ENCODE measurements around the gene INSM1.

INSM1 gene

DNA sequence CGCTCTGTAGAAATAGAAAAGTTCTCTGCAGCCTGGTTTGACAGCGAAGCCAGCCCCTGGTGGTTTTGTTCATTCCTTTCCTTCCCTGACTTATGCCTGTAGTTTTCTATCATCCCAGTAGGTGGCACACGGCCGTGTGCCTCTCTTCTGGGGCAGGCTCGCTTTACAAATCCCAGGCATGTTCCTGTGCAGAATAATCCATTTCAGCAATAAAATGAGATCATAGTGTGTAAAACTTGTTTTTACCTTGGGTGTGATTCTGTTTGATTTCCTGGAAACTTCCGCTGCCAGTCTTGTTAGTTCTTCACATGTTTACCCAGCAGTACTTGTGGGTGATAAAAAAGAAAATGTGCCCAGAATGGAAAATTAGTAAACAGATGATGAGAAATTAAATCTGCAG lies 7.4 kb upstream of the INSM1 start:
- H3K36me3 ChIP-seq (ENCODE audit: control insufficient read depth in 1 of 2, insufficient read depth in 2 of 2, low read length in 2 of 2): no peaks in the 10 kb centered on the region
- H3K4me1 ChIP-seq (ENCODE audit: control insufficient read depth in 1 of 2, insufficient read depth in 2 of 2, low read length in 2 of 2): peaks cover 14% of the 10 kb centered on the region in 2 donors
- peaks cover 44 to 50% of the 10 kb centered on the region in 2 donors for H3K27me3 ChIP-seq (ENCODE audit: control insufficient read depth in 1 of 2, insufficient read depth in 2 of 2, low read length in 2 of 2)
- H3K9me3 ChIP-seq (ENCODE audit: control insufficient read depth in 1 of 2, low read length in 2 of 2): no peaks in the 10 kb centered on the region
- H3K27ac ChIP-seq (ENCODE audit: low read depth, low read length): no peak overlapping the region
- no peak overlapping the region for H3K4me3 ChIP-seq (ENCODE audit: low read depth in 1 of 2, low read length in 2 of 2)
- H3K9ac ChIP-seq (ENCODE audit: low read depth in 1 of 2, low read length in 2 of 2): no peak overlapping the region

- Histone ChIP-seq H3K27me3 (ENCODE audit: control insufficient read depth in 1 of 2, insufficient read depth in 2 of 2, low read length in 2 of 2) (peaks cover 55 to 60% of the 10 kb centered on the region in 2 donors), H3K4me3 (ENCODE audit: low read depth in 1 of 2, low read length in 2 of 2) (peak overlapping the region in 1 of 2 donors; percentile 10), H3K9ac (ENCODE audit: low read depth in 1 of 2, low read length in 2 of 2) (no peak overlapping the region), H3K4me1 (ENCODE audit: control insufficient read depth in 1 of 2, insufficient read depth in 2 of 2, low read length in 2 of 2) (peaks cover 14% of the 10 kb centered on the region in 2 donors), H3K9me3 (ENCODE audit: control insufficient read depth in 1 of 2, low read length in 2 of 2) (no peaks in the 10 kb centered on the region), H3K27ac (ENCODE audit: low read depth, low read length) (no peak overlapping the region), H3K36me3 (ENCODE audit: control insufficient read depth in 1 of 2, insufficient read depth in 2 of 2, low read length in 2 of 2) (no peaks in the 10 kb centered on the region)
Measured at GRCh38 chr20:20362774-20363433, 5.0 kb upstream of the INSM1 start.

- Histone ChIP-seq H3K9ac (ENCODE audit: low read depth in 1 of 2, low read length in 2 of 2) (no peak overlapping the region), H3K27ac (ENCODE audit: low read depth, low read length) (no peak overlapping the region)
Measured at GRCh38 chr20:20363434-20363798, 4.5 kb upstream of the INSM1 start.

GRCh38 chr20:20363799-20364592 lies 3.9 kb upstream of the INSM1 start:
- H3K27me3 ChIP-seq (ENCODE audit: control insufficient read depth in 1 of 2, insufficient read depth in 2 of 2, low read length in 2 of 2): peaks cover 55 to 60% of the 10 kb centered on the region in 2 donors
- H3K9ac ChIP-seq (ENCODE audit: low read depth in 1 of 2, low read length in 2 of 2): no peak overlapping the region
- H3K27ac ChIP-seq (ENCODE audit: low read depth, low read length): no peak overlapping the region
- H3K4me1 ChIP-seq (ENCODE audit: control insufficient read depth in 1 of 2, insufficient read depth in 2 of 2, low read length in 2 of 2): peaks cover 14% of the 10 kb centered on the region in 2 donors
- no peaks in the 10 kb centered on the region for H3K9me3 ChIP-seq (ENCODE audit: control insufficient read depth in 1 of 2, low read length in 2 of 2)
- H3K4me3 ChIP-seq (ENCODE audit: low read depth in 1 of 2, low read length in 2 of 2): peak overlapping the region; percentile 21 to 22
- H3K36me3 ChIP-seq (ENCODE audit: control insufficient read depth in 1 of 2, insufficient read depth in 2 of 2, low read length in 2 of 2): no peaks in the 10 kb centered on the region

More at GRCh38 chr20:20363434-20363798, 4.5 kb upstream of the INSM1 start:
- H3K9me3 ChIP-seq (ENCODE audit: control insufficient read depth in 1 of 2, low read length in 2 of 2): no peaks in the 10 kb centered on the region
- H3K4me3 ChIP-seq (ENCODE audit: low read depth in 1 of 2, low read length in 2 of 2): peak overlapping the region; percentile 21 to 22
- no peaks in the 10 kb centered on the region for H3K36me3 ChIP-seq (ENCODE audit: control insufficient read depth in 1 of 2, insufficient read depth in 2 of 2, low read length in 2 of 2)
- peaks cover 14% of the 10 kb centered on the region in 2 donors for H3K4me1 ChIP-seq (ENCODE audit: control insufficient read depth in 1 of 2, insufficient read depth in 2 of 2, low read length in 2 of 2)
- H3K27me3 ChIP-seq (ENCODE audit: control insufficient read depth in 1 of 2, insufficient read depth in 2 of 2, low read length in 2 of 2): peaks cover 55 to 60% of the 10 kb centered on the region in 2 donors

DNA sequence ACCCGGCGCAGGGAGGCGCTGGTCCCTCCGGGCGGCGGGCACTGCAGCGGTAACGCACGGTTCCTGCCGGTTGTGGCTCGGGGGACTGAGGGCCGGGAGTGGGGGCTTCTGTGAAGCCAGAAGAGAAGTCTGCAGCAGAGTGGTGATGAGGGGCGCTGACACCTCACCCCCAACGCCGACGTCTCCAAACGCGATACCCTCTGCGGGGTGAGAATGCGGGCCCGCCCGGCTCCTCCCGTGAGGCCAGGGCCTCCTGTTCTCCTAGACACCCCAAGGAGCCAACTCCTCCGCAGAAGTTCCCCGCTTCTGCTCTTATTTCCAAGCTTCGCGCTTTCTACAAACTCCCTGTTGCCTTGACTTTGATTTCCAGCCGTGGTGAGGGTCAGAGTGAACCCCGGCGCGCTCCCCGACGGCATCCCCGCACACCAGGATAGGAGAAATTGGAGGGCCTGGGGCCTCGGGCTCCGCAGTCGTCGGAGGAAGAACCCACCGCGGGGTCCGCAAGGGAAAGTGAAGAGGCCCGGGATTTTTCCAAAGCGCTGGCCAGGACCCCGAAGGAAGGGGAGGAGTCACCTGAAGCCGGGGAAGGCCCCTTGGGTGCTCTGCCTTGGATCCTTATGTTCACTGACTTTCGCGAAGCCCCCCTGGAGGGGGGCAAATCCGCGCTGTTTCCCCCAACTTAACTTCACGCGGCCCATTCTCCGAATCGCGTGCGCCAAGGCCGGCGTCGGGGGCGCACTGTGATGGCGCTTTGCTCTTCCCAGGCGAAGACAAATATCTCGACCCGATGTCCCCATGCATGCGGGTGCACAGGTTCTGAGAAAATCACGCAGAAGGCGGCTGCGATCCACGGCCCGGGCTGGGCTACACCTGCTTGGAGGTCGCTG lies 3.1 kb upstream of the INSM1 start:
- Histone ChIP-seq H3K27me3 (ENCODE audit: control insufficient read depth in 1 of 2, insufficient read depth in 2 of 2, low read length in 2 of 2) (peaks cover 57 to 65% of the 10 kb centered on the region in 2 donors), H3K4me1 (ENCODE audit: control insufficient read depth in 1 of 2, insufficient read depth in 2 of 2, low read length in 2 of 2) (peaks cover 14 to 19% of the 10 kb centered on the region in 2 donors), H3K9me3 (ENCODE audit: control insufficient read depth in 1 of 2, low read length in 2 of 2) (no peaks in the 10 kb centered on the region), H3K36me3 (ENCODE audit: control insufficient read depth in 1 of 2, insufficient read depth in 2 of 2, low read length in 2 of 2) (no peaks in the 10 kb centered on the region), H3K27ac (ENCODE audit: low read depth, low read length) (no peak overlapping the region), H3K9ac (ENCODE audit: low read depth in 1 of 2, low read length in 2 of 2) (no peak overlapping the region), H3K4me3 (ENCODE audit: low read depth in 1 of 2, low read length in 2 of 2) (no peak overlapping the region)

GRCh38 chr20:20365480-20366161 lies 2.3 kb upstream of the INSM1 start:
- H3K4me1 ChIP-seq (ENCODE audit: control insufficient read depth in 1 of 2, insufficient read depth in 2 of 2, low read length in 2 of 2): peaks cover 8 to 16% of the 10 kb centered on the region in 2 donors
- H3K9ac ChIP-seq (ENCODE audit: low read depth in 1 of 2, low read length in 2 of 2): no peak overlapping the region
- H3K27ac ChIP-seq (ENCODE audit: low read depth, low read length): no peak overlapping the region
- no peak overlapping the region for H3K4me3 ChIP-seq (ENCODE audit: low read depth in 1 of 2, low read length in 2 of 2)
- H3K27me3 ChIP-seq (ENCODE audit: control insufficient read depth in 1 of 2, insufficient read depth in 2 of 2, low read length in 2 of 2): peaks cover 63 to 69% of the 10 kb centered on the region in 2 donors
- no peaks in the 10 kb centered on the region for H3K36me3 ChIP-seq (ENCODE audit: control insufficient read depth in 1 of 2, insufficient read depth in 2 of 2, low read length in 2 of 2)
- H3K9me3 ChIP-seq (ENCODE audit: control insufficient read depth in 1 of 2, low read length in 2 of 2): no peaks in the 10 kb centered on the region

- Histone ChIP-seq H3K36me3 (ENCODE audit: control insufficient read depth in 1 of 2, insufficient read depth in 2 of 2, low read length in 2 of 2) (no peaks in the 10 kb centered on the region), H3K4me1 (ENCODE audit: control insufficient read depth in 1 of 2, insufficient read depth in 2 of 2, low read length in 2 of 2) (peaks cover 7 to 16% of the 10 kb centered on the region in 2 donors), H3K4me3 (ENCODE audit: low read depth in 1 of 2, low read length in 2 of 2) (no peak overlapping the region), H3K9ac (ENCODE audit: low read depth in 1 of 2, low read length in 2 of 2) (no peak overlapping the region), H3K27ac (ENCODE audit: low read depth, low read length) (no peak overlapping the region), H3K27me3 (ENCODE audit: control insufficient read depth in 1 of 2, insufficient read depth in 2 of 2, low read length in 2 of 2) (peaks cover 67 to 69% of the 10 kb centered on the region in 2 donors), H3K9me3 (ENCODE audit: control insufficient read depth in 1 of 2, low read length in 2 of 2) (no peaks in the 10 kb centered on the region)
Measured at GRCh38 chr20:20366551-20366875, 1.4 kb upstream of the INSM1 start.

DNA sequence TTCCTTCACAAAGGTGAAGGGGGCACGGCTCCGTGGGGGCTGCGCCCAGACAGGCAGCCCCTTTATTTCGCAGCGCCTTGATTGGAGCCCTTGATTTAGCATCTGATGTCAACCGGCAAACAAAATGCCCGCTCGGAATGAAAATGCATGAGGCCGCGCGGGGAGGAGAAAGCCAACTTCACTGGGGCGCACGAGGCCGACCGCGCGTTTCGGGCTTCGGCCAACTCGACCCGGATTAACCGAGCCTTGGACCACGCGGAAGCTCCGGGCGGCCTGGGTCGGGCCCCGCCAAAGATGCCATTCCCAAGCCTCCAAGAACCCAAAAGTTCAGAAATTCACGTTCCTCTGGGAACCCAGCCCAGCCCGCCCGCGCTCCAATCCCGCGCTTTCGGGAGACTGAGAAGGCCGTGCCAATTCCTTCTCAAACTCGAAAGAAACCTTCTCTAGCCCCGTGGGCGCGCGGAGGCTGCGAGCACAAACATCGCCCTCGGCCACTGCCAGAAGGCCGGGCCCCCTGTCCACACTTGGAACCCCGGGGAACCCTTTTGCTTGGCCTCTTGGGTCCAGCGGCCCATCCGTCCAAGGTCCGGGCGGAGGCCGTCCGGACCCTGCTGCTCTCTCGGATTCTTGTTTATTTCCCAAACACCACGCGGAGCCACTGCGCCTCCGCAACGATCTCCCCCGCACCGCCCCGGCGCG lies 879 bp upstream of the INSM1 start:
- Histone ChIP-seq H3K9ac (ENCODE audit: low read depth in 1 of 2, low read length in 2 of 2) (no peak overlapping the region), H3K9me3 (ENCODE audit: control insufficient read depth in 1 of 2, low read length in 2 of 2) (no peaks in the 10 kb centered on the region), H3K36me3 (ENCODE audit: control insufficient read depth in 1 of 2, insufficient read depth in 2 of 2, low read length in 2 of 2) (no peaks in the 10 kb centered on the region), H3K27ac (ENCODE audit: low read depth, low read length) (no peak overlapping the region), H3K4me1 (ENCODE audit: control insufficient read depth in 1 of 2, insufficient read depth in 2 of 2, low read length in 2 of 2) (peaks cover 7 to 16% of the 10 kb centered on the region in 2 donors), H3K27me3 (ENCODE audit: control insufficient read depth in 1 of 2, insufficient read depth in 2 of 2, low read length in 2 of 2) (peaks cover 68 to 69% of the 10 kb centered on the region in 2 donors), H3K4me3 (ENCODE audit: low read depth in 1 of 2, low read length in 2 of 2) (no peak overlapping the region)

All from duodenal mucosa (tissue), 2 donors.